GM19324 (cell line): ENCODE data around the gene PTF1A.

Source experiments
- ATAC-seq: cut with Tn5 transposase; IDR thresholded peaks from one replicate; pipeline ENCODE4 v1.9.1; 2021; ENCODE audit warnings: mild to moderate bottlenecking, moderate library complexity; ENCODE audit not compliant: unreplicated experiment, low FRiP score

Gene PTF1A, protein sequence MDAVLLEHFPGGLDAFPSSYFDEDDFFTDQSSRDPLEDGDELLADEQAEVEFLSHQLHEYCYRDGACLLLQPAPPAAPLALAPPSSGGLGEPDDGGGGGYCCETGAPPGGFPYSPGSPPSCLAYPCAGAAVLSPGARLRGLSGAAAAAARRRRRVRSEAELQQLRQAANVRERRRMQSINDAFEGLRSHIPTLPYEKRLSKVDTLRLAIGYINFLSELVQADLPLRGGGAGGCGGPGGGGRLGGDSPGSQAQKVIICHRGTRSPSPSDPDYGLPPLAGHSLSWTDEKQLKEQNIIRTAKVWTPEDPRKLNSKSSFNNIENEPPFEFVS

DNA sequence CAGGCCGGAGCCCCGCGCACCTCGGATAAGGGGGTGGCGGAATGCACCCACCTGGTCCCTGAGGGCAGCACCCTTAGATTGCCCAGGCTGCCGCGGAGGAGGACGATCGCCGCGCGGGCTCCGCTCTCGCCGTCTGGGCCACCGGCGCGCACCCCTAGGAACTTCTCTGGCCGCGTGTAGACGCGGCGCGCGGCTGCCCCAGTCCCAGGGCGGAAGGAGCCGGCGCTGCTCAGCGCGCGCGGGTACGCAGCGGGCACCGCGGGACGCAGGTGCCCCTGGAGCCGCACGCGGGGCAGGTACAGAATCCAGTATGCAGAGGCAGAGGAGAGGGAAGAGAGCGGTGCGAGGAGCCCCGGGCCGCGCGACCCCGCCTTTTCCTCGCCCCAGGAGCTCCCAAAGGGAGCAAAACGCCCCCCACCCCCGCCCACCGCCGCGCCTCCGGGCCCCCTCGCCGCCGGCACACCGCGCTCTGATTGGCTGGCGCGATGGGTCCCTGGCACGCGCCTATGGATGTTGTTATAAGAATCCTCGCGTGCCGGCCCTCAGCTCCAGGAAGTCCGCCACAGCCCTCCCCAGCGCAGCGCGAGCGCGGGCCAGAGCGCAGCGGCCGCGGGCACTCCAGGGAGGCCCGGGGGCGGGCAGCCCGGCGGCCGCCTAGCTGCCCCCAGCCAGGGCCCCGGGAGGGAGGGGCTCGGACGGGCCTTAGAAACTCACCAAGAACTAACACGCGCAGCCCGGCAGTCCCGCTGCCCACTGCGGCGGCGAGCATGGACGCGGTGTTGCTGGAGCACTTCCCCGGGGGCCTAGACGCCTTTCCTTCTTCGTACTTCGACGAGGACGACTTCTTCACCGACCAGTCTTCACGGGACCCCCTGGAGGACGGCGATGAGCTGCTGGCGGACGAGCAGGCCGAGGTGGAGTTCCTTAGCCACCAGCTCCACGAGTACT lies at the start of gene PTF1A:
Gene PTF1A, plus strand, starts transcription at position 549 of the 948 bp plus-strand sequence. Its CDS starts 219 bp downstream, at position 768.
- ATAC-seq = no peak

DNA sequence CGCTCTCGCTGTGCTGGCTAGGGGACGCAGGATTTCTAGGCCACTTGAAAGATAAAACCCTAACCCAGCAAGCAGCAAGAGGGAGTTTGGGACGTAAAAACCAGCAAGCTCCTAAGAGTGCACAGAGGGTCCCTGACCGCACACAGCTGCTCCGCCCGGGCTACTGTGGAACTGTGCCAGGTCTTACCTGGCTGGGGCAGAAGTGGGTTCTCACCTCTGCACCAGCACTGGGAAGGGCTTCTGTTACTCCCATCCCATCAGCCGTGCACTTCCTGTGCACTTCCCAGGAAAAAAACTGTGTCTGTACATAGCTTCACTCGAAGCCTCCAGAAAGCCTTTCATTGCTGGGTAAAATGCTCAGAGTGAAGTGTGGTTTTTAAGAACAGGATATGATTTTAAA lies 45.9 kb upstream of the PTF1A start:
- ATAC-seq = no peak

DNA sequence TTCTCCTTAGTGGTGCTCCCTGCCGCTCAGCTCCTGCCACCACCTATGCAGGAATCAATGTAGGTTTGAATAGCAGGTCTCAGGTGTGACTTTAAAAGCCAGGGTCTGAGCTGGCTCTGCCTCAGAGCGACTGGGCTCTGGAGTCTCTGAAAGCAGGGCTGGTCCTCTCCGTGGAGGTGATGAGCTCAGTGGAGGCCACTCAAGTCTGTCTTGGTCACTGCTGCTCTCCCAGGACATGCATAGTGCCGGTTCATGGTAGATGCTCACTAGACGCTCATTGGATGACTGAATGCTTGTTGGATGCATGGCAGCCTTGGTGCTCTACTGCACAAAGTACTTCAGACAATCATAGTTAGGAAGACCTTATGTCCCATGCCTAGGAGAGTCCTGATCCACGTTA lies 45.1 kb upstream of the PTF1A start:
- no peak for ATAC-seq

DNA sequence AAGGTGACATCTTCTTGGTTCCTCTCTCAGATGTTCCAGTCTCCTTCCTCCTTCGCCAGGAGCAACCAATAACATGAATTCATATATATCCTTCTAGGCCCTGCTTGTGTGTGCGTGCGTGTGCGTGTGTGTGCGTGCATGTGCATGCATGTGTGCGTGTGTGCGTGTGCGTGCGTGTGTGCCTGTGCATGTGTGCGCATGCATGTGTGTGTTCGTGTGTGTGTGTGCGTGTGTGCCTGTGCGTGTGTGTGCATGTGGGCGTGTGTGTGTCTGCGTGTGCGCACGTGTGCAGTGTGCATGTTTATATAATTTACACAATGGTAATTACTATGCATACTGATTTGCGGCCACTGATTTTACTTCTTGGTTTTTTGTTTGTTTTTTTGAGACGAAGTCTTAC lies 43.9 kb upstream of the PTF1A start:
- ATAC-seq = no peak

DNA sequence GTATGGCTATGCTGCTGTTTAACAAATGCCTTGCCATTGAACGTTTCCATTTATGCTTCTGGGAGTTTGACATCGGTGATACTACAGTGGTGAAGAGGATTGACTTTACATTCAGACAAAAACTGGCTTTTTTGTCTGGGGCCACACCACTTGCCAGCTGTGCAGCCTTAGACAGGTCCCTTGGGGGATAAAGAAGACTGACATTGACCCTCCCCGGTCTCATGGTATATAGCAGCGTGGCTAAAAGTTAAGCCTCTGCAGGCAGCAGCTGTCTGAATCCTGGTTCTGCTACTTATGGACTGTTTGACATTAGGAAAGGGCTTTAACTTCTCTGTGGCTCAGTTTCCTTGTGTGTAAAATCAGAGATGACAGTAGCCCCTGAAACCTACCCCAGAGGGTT lies 42.0 kb upstream of the PTF1A start:
- ATAC-seq = no peak

DNA sequence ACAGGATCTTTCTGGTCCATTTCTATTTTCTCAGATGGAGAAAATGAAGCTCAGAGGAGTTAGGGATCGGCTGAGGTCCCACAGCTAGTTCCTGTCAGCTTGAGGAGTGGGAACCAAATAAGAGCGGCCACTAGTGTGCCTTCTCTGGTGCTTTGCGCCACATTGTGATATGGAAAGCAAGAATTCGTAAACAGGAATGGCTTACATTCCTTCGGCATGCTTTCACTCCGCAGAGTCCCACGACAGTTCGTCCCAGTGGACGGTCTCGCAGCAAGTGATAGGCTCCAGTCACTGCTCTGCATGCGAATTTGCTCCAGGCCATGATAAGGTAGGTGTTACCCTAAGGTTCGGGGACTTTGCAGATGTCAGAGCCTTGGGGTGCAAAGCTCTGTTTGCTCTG lies 41.5 kb upstream of the PTF1A start:
- no peak for ATAC-seq

DNA sequence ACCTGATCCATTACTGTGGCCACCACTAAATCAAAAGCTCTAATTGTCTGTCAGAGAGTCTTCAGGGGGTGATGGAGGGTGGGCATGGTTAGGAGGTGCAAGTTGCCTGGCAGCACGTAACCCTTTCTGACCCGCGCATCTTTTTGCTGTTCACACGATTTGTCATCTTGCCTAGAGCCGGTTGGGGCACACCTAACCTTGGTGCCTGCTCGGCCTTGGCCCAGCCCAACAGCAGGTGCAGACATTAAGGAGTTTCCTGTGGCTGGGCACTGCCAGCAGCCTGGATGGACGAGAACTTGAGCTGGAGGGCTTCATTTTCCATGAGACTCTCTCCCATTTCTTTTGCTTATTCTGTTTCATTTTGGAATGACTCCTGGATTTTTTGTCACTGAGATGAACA lies 41.0 kb upstream of the PTF1A start:
- no peak for ATAC-seq

DNA sequence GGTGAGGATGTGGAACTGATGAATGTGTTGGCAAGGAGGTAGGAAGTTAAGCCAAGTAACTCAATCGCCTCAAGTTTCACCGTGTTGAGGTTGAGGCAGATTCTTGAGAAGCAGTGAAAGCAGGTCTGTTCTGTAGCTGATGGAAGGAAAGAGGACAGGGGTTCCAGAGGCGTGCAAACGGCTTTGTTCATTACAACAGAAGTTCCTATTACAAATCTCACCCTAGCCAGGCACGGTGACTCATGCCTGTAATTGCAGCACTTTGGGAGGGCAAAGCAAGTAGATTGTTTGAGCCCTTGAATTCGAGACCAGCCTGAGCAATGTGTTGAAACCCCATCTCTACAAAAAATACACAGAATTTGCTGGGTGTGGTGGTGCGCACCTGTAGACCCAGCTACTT lies 36.9 kb upstream of the PTF1A start:
- no peak for ATAC-seq

DNA sequence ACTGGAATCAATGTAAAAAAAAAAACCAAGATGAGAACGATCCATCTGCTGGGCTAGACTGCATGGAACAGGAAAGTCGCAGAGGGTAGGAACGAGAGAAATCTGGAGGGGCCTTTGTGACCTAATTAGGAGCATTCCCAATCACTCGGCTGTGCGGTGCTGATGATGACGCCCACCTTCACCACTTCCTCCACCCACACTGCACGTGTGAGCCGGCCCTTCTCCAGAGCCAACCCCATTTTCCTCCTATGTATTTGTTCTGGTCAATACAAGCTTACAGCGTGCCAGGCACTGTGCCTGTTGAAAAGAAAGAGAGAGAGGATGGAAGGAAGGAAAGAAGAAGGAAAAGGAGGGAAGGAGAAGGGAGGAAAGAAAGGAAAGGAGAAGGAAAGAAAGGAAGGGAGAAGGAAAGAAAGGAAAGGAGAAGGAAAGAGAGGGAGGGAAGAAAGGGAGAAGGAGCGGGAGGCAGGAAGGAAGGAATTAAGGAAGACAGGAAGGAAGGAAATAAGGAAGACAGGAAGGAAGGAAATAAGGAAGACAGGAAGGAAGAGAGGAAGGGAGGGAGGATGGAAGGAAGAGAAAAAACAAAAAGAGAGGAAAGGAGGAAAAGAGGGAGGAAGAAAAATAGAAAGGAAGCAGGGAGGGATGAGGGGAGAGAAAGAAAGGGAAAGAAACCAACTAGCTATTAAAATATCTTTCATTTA lies 35.5 kb upstream of the PTF1A start:
- ATAC-seq = no peak

DNA sequence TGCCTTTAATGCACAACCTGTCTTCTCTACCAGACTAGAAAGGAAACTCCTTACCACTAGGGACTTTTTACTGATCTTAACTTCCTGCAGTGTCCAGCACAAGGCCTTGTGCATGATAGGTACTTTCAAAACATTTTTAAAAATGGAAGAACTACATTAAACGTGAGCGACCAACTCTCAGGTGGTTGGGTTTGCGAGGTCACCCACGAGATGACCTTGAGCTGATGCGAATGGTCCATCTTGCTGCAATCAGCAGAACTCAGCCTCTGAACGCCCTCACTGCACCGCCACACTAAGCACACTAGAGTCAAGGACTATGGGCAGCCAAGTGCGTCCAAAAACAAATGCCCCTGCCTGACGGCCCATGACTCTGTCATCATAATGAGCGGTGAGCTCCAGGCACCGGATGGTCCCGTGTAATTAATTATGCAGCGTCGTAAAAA lies 34.9 kb upstream of the PTF1A start:
- ATAC-seq = no peak

DNA sequence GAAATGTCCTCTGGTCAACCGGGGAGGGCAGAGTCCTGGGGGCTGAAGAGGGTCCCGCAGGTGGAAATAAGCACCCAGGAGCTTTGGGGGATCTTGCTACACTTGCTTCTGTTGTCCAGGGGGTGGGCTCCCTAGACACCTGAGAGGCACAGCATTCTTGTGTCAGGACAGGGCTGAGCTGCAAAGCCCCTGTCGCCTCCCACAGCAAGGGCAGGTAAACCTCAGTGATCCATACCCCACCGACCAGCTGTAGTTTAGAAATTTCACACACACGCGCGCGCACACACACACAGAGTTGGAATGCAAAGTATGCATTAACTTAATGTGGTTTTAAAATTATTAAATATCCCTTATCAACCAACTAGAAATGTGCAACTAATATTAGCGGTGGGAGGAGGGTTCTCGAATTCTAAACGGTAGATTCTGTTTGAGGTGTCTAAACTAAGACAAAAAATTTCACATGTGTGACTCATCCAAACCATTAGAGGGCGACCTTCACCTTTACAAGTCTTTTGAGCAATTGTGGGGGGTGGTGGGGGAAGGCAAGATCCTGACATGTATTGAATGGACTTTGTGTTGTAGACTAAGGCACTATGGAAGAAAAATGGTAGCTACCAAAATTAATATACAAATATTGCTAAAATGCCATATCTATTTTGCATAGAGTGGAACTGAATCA lies 34.3 kb upstream of the PTF1A start:
- ATAC-seq = no peak

DNA sequence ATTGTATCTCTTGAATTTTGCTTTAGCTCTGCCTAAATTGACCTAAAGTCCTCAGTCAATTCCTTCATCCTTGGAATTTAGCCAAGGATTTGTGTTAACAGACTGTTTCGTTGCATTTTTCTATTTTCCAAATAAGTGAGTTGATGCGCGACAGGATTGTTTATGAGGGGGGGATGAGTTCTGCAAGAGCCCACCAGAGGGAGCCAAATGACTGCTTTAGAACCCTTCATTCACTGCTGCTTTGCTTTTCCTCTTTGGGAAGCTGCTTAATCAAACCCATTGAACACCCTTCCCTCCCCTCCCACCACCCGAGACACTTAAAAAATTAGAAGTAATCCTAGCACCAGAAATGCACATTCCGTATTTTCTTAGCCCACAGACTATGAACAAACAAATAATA lies 33.7 kb upstream of the PTF1A start:
- no peak for ATAC-seq

DNA sequence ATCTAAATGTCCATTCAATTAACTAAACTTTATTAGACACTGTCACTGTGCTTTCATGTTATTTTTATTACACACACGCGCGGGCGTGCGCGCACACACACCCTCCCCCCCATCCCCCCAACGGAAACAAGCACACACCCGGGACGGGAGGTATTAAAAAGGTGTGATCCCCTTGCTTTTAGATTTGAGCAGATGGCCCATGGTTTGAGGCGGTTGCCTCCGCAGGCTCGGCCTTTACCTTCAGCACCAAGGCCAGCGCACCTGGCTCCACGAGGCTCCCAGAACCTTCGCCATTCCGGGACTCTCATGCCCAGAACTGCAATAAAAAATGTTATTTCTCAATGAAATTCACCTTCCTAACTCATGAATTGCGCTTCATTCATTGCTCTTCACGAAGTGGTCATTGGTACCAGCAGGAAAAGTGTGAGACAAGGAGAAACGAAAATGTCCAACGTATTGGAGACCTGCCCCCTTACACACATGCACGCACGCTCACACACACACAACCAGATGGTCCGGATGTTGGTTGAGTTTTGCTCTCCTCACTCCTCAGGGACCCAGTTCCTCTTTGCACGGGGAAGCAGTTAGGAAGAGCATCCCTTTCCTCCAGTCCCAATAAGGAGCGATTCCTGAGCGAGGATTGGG lies 20.8 kb upstream of the PTF1A start:
- ATAC-seq = no peak

DNA sequence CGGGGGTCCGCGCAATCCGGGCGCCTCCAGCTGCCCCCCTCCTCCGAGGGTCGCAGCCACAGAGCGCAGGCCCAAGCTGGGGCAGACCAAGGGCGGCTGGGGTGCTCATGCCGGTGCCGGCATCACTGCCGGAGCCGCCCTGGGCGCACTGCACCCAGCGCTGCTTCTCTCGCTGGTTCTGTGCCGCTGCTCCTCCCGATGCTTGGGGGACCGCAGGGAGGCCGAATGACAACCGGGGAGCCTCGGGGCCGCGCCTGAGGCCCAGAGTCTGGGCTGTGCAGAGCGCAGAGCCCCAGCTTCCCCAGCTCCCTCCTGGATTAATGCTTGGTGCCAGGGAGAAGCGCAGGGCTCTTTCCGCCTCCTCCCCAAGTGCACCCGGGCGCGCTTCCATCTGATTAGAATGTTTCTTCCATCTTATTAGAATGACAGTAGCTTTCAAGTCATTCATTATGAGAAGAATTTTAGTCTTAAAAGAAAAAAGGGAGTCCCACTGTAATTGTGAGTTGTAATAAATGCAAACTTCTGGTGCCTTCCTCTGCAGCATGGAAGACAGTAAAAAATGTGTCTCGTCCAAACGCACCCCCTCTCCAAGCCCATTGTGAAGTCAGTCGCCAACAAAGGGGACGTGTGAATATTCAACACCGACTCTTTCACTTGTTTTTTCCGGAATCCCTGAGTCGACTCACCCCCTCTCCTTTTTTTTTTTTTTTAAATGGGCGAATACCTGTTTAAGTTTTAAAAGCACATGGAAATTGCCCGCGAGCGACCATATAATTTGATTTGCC lies 19.5 kb upstream of the PTF1A start:
- no peak for ATAC-seq

DNA sequence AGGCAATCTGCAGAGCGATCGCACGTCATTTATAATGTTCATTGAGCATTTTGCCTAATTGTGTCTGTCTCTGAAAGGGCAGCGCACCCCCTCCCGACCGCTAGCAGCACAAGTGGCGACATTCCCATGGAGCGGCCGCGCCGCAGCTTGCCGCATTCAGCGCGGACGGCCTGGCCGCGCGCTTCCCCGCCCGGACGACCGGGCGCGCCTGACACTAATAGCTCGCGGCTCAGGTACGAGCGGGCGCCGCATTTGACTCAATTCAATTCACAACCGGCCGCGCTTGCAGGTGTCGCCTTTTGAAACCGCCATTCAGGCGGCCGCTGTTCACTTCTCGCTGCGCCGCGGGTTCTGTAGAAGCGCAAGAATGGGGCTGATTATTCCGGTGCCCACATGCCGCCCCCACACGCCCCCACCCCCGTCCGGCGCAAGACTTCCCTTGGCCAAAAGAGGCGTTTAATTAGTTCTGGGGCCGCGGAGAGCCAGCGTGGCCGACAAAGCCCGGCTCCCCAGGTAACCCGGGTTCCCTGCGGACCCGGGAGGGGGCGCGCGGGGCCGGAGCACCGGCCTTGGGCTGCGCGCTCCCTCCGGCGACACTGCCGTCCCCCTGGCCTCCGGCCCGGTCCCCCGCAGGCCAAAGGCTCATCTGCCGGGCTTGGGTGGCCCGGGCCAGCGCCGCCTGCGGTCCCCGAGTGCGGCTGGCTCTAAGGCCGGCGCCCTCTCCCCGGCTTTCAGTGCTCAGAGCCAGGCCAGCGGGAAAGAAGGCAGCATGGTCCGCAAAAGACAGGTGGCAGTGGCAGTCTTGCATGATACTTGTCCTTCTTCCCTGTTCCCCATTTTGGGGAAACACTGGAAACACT lies 18.7 kb upstream of the PTF1A start:
- no peak for ATAC-seq

DNA sequence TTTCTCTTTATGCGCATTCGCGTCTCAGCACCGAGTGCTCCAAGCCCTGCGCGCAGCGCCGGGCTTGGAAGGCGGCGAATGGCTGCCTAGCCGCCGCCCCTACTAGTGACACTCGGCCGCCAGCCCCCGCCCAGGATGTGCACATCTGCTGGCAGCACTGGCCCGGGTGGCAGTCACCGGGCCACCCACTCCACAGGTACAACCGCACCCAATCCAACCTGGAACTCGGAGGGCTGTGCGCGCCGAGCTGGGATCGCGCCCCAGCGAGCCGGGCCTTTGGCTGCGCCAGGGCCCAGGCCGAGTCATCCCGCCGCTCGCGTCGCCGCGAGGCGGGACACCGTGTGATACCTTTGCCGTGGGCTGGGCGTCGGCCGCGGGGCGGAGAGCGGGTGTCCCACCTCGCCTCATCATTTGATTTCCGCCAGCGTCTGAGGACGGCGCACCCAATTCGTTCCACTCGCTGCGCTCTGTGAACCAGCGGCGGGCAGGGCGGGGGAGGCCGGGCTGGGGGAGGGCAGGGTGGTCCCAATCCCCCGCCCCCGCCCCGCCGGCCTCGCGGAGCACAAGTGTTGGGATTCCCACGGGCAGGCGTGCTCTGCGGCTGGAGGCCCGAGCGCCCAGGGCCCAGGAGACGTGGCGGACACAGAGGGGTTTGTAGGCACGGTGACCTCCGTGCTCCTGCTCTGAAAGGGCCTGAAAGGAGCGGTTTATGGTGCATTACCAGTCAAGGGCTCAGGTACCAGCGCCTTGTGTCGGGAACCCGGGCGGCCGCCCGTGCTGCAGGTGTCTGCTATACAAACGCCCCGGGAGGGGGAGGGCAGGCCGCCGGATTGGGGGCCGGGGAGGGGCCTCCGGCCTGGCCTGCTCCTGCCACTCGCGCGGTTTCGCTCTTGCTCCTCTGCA lies 17.8 kb upstream of the PTF1A start:
- no peak for ATAC-seq

DNA sequence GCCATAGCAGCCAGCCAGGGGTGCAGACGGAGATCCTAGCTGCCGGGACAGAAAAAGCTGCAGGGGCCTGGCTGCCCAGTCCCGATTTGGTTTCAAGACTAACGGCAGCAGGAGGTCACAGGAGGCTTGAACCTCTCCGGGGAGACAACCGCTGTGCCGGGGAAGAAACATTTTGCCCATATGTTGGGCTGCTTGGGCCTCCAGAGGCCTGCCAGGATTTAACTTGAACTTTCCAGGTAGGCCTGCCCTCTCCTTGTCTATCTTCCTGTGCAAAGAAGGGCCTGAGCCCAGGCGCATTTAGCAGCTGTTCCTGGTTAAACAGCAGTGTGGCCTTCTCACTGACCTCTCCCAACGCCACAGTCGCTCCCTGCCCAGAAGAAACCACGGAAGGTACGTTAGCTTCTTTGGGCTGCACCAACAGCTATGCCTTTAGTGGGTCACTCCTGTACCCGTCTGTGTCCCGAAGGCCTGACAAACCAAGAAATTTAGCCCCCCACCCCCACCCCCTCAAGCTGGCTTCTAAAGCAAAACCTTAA lies 17.1 kb upstream of the PTF1A start:
- ATAC-seq = no peak
